Stimulated activated effector memory CD8-positive, alpha-beta T cell treated with anti-CD3 and anti-CD28 coated beads, Interleukin-12 subunit alpha, Interleukin-12 subunit beta, amount 100 ng/mL, for 72 hours (primary cell): ENCODE results near the gene RFX3.

Experiments used
- ATAC-seq: fragments of 150-1000 bp; cut with Tn5 transposase; 2 replicates; pipeline ENCODE4 v1.10.0; 2021
- DNase-seq, 2 donors: peaks; one replicate each; pipeline ENCODE4 v3.0.0; 2021 to 2022; ENCODE audit warnings: low spot score in 2 of 2
- H3K27ac Mint-ChIP-seq: one replicate; pipeline ENCODE4 v1.8.0; 2022; ENCODE audit warnings: mild to moderate bottlenecking, mixed read lengths
- H3K36me3 Mint-ChIP-seq: one replicate; pipeline ENCODE4 v1.8.0; 2022; ENCODE audit warnings: mild to moderate bottlenecking, mixed read lengths
- H3K4me1 Mint-ChIP-seq: one replicate; pipeline ENCODE4 v1.8.0; 2022; ENCODE audit warnings: mixed read lengths
- H3K4me3 Mint-ChIP-seq: one replicate; pipeline ENCODE4 v1.8.0; 2022; ENCODE audit warnings: mild to moderate bottlenecking, mixed read lengths
- H3K9me3 Mint-ChIP-seq: one replicate; pipeline ENCODE4 v1.8.0; 2022; ENCODE audit warnings: mixed read lengths

RFX3 gene

GRCh38 chr9:3521966-3522365 lies 3.8 kb downstream of the RFX3 start:
- no peak for ATAC-seq
- no peak overlapping the region for H3K27ac Mint-ChIP-seq
- H3K4me3 Mint-ChIP-seq = peak overlapping the region; percentile 94
- H3K4me1 Mint-ChIP-seq = peaks cover 30% of the 10 kb centered on the region
- H3K36me3 Mint-ChIP-seq = peaks cover 37% of the 10 kb centered on the region
- no peaks in the 10 kb centered on the region for H3K9me3 Mint-ChIP-seq
- DNase-seq = no peak

- no peak for ATAC-seq
- Mint-ChIP-seq H3K4me1 (peaks cover 29% of the 10 kb centered on the region), H3K27ac (no peak overlapping the region), H3K36me3 (peaks cover 23% of the 10 kb centered on the region), H3K9me3 (no peaks in the 10 kb centered on the region), H3K4me3 (no peak overlapping the region)
- DNase-seq = no peak
Measured at GRCh38 chr9:3520564-3520963, 5.2 kb downstream of the RFX3 start.

GRCh38 chr9:3517377-3518048 lies 8.3 kb downstream of the RFX3 start:
- ATAC-seq = no peak
- Mint-ChIP-seq H3K27ac (no peak overlapping the region), H3K36me3 (peaks cover 1% of the 10 kb centered on the region), H3K9me3 (no peaks in the 10 kb centered on the region), H3K4me1 (peaks cover 16% of the 10 kb centered on the region), H3K4me3 (no peak overlapping the region)
- no peak for DNase-seq

DNA sequence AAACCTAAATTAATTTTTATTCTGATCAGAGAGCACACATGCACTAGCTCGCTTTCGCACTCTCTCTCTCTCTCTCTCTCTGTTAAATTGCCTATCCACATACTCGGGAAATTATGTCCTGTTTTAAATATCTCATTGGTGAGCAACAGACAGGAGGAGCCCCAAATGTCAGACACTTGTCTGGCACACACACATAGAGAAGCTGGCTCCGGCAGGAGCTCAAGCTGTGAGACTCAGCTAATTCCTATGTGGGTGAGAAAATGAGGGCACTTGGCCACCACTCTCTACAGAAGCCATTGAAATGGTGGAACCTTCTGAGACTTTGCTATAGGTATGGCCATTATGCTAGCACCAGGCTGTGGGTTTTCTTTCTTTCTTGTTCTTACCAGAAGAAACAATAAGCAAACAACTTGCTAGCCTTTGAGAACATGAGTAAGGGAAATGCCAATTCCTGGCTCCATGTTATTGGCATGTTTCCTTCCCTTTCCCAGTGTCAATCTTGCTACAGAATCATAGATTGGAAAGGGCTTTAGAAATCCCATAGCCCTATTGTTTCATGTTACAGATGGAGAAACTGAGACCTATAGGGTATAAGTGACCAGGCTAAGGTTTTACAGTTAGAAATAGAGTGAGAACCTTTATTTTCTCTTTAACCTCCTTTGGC lies 9.0 kb downstream of the RFX3 start:
- H3K4me3 Mint-ChIP-seq = no peak overlapping the region
- peaks cover 14% of the 10 kb centered on the region for H3K4me1 Mint-ChIP-seq
- no peaks in the 10 kb centered on the region for H3K36me3 Mint-ChIP-seq
- ATAC-seq = no peak
- no peaks in the 10 kb centered on the region for H3K9me3 Mint-ChIP-seq
- no peak for DNase-seq
- H3K27ac Mint-ChIP-seq = no peak overlapping the region

- no peak overlapping the region for H3K4me3 Mint-ChIP-seq
- peaks cover 20% of the 10 kb centered on the region for H3K4me1 Mint-ChIP-seq
- H3K27ac Mint-ChIP-seq = no peak overlapping the region
- no peaks in the 10 kb centered on the region for H3K36me3 Mint-ChIP-seq
- no peaks in the 10 kb centered on the region for H3K9me3 Mint-ChIP-seq
- no peak for ATAC-seq
- no peak for DNase-seq
Measured at GRCh38 chr9:3515405-3515804, 10.4 kb downstream of the RFX3 start.

- no peak overlapping the region for H3K4me3 Mint-ChIP-seq
- H3K36me3 Mint-ChIP-seq = no peaks in the 10 kb centered on the region
- peaks cover 20% of the 10 kb centered on the region for H3K4me1 Mint-ChIP-seq
- DNase-seq (no peak), ATAC-seq (no peak)
- H3K27ac Mint-ChIP-seq = no peak overlapping the region
- H3K9me3 Mint-ChIP-seq = no peaks in the 10 kb centered on the region
Measured at GRCh38 chr9:3514786-3515185, 11.0 kb downstream of the RFX3 start.

GRCh38 chr9:3513265-3513818 lies 12.5 kb downstream of the RFX3 start:
- H3K9me3 Mint-ChIP-seq = no peaks in the 10 kb centered on the region
- no peak overlapping the region for H3K4me3 Mint-ChIP-seq
- ATAC-seq (no peak), DNase-seq (no peak)
- no peaks in the 10 kb centered on the region for H3K36me3 Mint-ChIP-seq
- peaks cover 27% of the 10 kb centered on the region for H3K4me1 Mint-ChIP-seq
- peak overlapping the region; percentile 22 for H3K27ac Mint-ChIP-seq

DNA sequence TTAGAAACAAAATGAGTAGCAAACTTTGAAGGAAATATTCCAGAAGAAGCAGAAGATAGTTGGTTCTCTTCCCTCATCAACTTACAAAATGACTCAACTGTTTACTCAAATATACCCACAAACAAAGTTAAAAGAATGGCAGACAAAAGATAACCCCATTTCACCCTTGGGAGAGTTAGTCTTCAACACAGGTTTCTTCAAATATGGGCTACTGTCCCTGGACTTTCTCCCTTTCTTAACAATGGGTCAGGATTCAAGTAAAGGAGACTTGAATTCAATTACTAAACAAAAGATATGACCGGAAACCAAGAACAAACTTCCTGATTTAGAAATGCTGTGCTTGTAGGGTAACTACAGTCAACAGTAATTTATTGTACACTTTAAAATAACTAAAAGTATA lies 14.2 kb downstream of the RFX3 start:
- DNase-seq = no peak
- peak overlapping the region; percentile 6 for H3K27ac Mint-ChIP-seq
- H3K36me3 Mint-ChIP-seq = no peaks in the 10 kb centered on the region
- no peak for ATAC-seq
- H3K4me1 Mint-ChIP-seq = peaks cover 13% of the 10 kb centered on the region
- H3K9me3 Mint-ChIP-seq = no peaks in the 10 kb centered on the region
- no peak overlapping the region for H3K4me3 Mint-ChIP-seq

DNA sequence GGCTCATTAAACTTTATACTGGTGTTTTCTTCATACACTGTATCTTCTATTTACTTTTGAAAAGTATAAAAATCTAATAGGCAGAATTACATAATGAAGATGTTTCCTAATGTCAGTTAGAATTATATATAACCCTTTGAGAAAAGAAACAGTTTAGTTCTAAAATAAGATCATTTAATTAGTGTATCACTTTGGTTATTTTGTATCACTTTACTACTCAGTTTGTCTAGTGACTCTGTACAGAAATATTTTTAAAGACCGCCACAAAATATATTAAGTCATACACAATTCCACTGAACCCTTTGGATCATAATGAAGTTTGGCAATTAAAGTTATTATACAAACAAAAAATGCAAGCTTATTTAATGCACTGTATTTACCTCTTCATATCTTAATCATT lies 15.0 kb downstream of the RFX3 start:
- Mint-ChIP-seq H3K27ac (peak overlapping the region; percentile 6), H3K4me3 (no peak overlapping the region), H3K4me1 (peaks cover 13% of the 10 kb centered on the region), H3K9me3 (no peaks in the 10 kb centered on the region), H3K36me3 (no peaks in the 10 kb centered on the region)
- DNase-seq (no peak), ATAC-seq (no peak)

DNA sequence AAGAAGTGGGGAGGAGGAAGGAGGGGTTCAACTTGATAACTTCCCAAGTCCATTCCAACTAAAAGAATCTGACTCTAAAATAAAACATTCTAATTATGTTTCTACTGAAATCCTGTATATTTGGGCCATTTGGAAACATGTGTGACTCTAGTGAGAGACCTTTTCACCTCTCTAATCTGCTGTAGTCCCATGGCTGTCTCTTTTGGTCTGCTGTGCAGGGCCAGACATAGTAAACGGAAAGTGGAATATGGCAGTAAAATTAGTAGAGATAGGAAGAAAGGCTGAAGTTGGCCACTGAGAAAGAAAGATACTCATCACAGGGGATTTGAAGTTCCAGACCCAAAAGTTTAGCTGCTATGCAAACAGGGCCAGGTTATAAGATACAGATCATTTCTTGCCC lies 15.9 kb downstream of the RFX3 start:
- H3K4me1 Mint-ChIP-seq = peaks cover 13% of the 10 kb centered on the region
- H3K9me3 Mint-ChIP-seq = no peaks in the 10 kb centered on the region
- no peak for DNase-seq
- no peak overlapping the region for H3K27ac Mint-ChIP-seq
- no peaks in the 10 kb centered on the region for H3K36me3 Mint-ChIP-seq
- no peak for ATAC-seq
- H3K4me3 Mint-ChIP-seq = no peak overlapping the region

GRCh38 chr9:3508521-3509291 lies 17.1 kb downstream of the RFX3 start:
- ATAC-seq (no peak), DNase-seq (no peak)
- H3K36me3 Mint-ChIP-seq = no peaks in the 10 kb centered on the region
- H3K9me3 Mint-ChIP-seq = no peaks in the 10 kb centered on the region
- peaks cover 13% of the 10 kb centered on the region for H3K4me1 Mint-ChIP-seq
- H3K27ac Mint-ChIP-seq = peak overlapping the region; percentile 67
- H3K4me3 Mint-ChIP-seq = peak overlapping the region; percentile 24

GRCh38 chr9:3508078-3508431 lies 17.7 kb downstream of the RFX3 start:
- ATAC-seq (no peak), DNase-seq (no peak)
- Mint-ChIP-seq H3K4me3 (peak overlapping the region; percentile 24), H3K4me1 (peaks cover 13% of the 10 kb centered on the region), H3K9me3 (no peaks in the 10 kb centered on the region), H3K27ac (peak overlapping the region; percentile 67), H3K36me3 (no peaks in the 10 kb centered on the region)

- Mint-ChIP-seq H3K4me3 (peak overlapping the region; percentile 24), H3K9me3 (no peaks in the 10 kb centered on the region), H3K36me3 (no peaks in the 10 kb centered on the region), H3K27ac (peak overlapping the region; percentile 67), H3K4me1 (peaks cover 13% of the 10 kb centered on the region)
- DNase-seq (no peak), ATAC-seq (no peak)
Measured at GRCh38 chr9:3507395-3508077, 18.3 kb downstream of the RFX3 start.

GRCh38 chr9:3506164-3506563 lies 19.6 kb downstream of the RFX3 start:
- no peak for DNase-seq
- peaks cover 8% of the 10 kb centered on the region for H3K4me1 Mint-ChIP-seq
- H3K9me3 Mint-ChIP-seq = no peaks in the 10 kb centered on the region
- H3K27ac Mint-ChIP-seq = no peak overlapping the region
- peaks cover 5% of the 10 kb centered on the region for H3K36me3 Mint-ChIP-seq
- H3K4me3 Mint-ChIP-seq = no peak overlapping the region
- no peak for ATAC-seq
